Activated CD4-positive, alpha-beta T cell treated with anti-CD3 and anti-CD28 coated beads for 36 hours (primary cell): ENCODE measurements around the gene SOWAHC. TPM values are rescaled to one million over a fixed set of nuclear protein-coding genes. Genes with fewer than 3 reads are reported as not detected.

Experiments
- total RNA-seq, 2 experiments: library from RNA; stranded (reverse); gene quantifications; one replicate each; pipeline ENCODE4 v1.2.3, GENCODE V29; 2021

Gene SOWAHC
- total RNA-seq, 2 experiments from 2014 or later, result 0.63 to 0.98 TPM

Other genes with a start within 250 kb of the SOWAHC start
- gene SEPTIN10, start 398 bp upstream of the SOWAHC start, total RNA-seq, result 1 to 10 TPM; 5.8 to 6.3 TPM
- gene RGPD5, start 179.9 kb downstream of the SOWAHC start, total RNA-seq, result 10 to 100 TPM; 25.4 to 27.0 TPM